Keratinocyte (primary cell): Measurements from ENCODE around the gene NAT10.

Source experiments
- CTCF ChIP-seq, 3 experiments: IDR thresholded peaks in 1 of 3; conservative IDR thresholded peaks in 1 of 3; optimal IDR thresholded peaks in 1 of 3; 2 replicates in 2 of 3; 3 replicates in 1 of 3; pipeline versions ENCODE3 to v1.5.1; 2011; ENCODE audit warnings: low read length in 3 of 3, mild to moderate bottlenecking in 3 of 3, moderate library complexity in 2 of 3, control low read depth in 1 of 3, inconsistent platforms in 1 of 3; ENCODE audit not compliant: insufficient read depth in 2 of 3; ENCODE audit errors: extremely low read depth in 1 of 3
- EZH2 ChIP-seq: IDR thresholded peaks from one replicate; pipeline ENCODE4 v1.6.1; 2012; ENCODE audit warnings: inconsistent platforms, mild to moderate bottlenecking, low read length, moderate library complexity

DNA sequence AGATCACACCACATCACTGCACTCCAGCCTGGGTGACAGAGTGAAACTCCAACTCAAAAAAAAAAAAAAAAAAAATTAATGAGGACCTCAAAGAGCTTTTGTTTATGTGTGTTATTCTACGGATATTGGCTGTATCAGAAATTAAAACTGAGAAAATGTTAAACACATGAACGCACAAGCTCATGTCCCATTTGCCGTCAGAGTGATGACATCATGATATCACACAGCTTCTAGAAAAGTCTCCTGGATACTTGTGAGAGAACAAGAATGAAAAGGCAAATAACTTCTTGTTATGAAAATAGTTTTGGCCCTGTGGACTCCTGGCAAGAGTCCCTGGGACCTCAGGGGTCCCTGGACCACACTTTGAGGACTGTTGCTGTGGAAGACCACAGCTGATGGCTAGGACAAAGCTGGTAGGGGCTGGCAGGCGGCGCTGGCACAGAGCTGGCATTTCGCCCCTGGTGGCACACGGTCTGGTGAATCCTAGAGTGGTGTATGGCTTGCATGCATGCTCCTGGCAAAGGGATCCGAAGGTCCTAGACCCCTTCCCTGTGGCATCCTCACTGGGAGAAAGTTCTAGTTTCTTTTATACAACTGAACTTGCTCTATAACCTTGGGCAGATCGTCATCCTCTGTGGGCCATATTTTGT is 73.7 kb downstream of the NAT10 start:
- TF ChIP-seq EZH2 (no peak), CTCF (optimal IDR thresholded peaks at IDR 0.05 in 1 of 3, IDR thresholded peaks at IDR 0.05 in 1 of 3, conservative IDR thresholded peaks at IDR 0.05 in 1 of 3; ENCODE audit: extremely low read depth in 1 of 3, insufficient read depth in 2 of 3, low read length in 3 of 3) (no peak)
